Stimulated activated CD4-positive, alpha-beta T cell treated with anti-CD3 and anti-CD28 coated beads, Interleukin-4, amount 100 ng/mL, for 4 hours (primary cell): Measurements from ENCODE around the gene MPV17.

Experiments used
- DNase-seq, 2 experiments: peaks; one replicate each; pipeline ENCODE4 v3.0.0-alpha.2; 2020

MPV17 gene

GRCh38 chr2:27263287-27264252, 59.3 kb downstream of the MPV17 start:
- no peak for DNase-seq

- DNase-seq = peak; percentile 70 to 72
Measured at GRCh38 chr2:27262379-27263286, 60.3 kb downstream of the MPV17 start, which contains the start of gene SLC30A3. TSS of gene SLC30A3 (minus strand) at chr2:27263047. CDS start at chr2:27262906, 141 bp downstream.

GRCh38 chr2:27261926-27262298, 61.0 kb downstream of the MPV17 start:
- no peak for DNase-seq

- no peak for DNase-seq
Measured at GRCh38 chr2:27261241-27261925, 61.5 kb downstream of the MPV17 start.
